Tibial artery (tissue), 4 donors: ENCODE results near the gene MTMR6.

Experiments used
- DNase-seq, 2 donors: peaks; one replicate each; pipeline ENCODE4 v3.0.0-alpha.2; 2019
- H3K27ac ChIP-seq, 2 donors: fragments of 200-600 bp; sonication (generic) in 1 of 2; 1 replicate in 1 of 2; 2 replicates in 1 of 2; pipeline ENCODE4 v1.5.1; 2018 to 2019; ENCODE audit warnings: mild to moderate bottlenecking in 1 of 2
- H3K27me3 ChIP-seq, 2 donors: fragments of 200-600 bp; sonication (generic) in 1 of 2; one replicate each; pipeline versions ENCODE4 v1.5.1 to v1.6.0; 2016 to 2019
- H3K36me3 ChIP-seq, 3 donors: fragments of 200-600 bp; sonication (generic) in 2 of 3; one replicate each; pipeline ENCODE4 v1.5.1; 2016 to 2019; ENCODE audit warnings: mild to moderate bottlenecking in 2 of 3
- H3K4me1 ChIP-seq, 4 donors: fragments of 200-600 bp; sonication (generic) in 2 of 4; 1 replicate in 3 of 4; 2 replicates in 1 of 4; pipeline ENCODE4 v1.5.1; 2016 to 2019
- H3K4me3 ChIP-seq, 2 donors: fragments of 200-600 bp; sonication (generic) in 1 of 2; 1 replicate in 1 of 2; 2 replicates in 1 of 2; pipeline ENCODE4 v1.5.1; 2018 to 2019; ENCODE audit warnings: mild to moderate bottlenecking in 2 of 2
- H3K9me3 ChIP-seq, 3 donors: fragments of 200-600 bp; sonication (generic) in 1 of 3; one replicate each; pipeline ENCODE4 v1.5.1; 2016 to 2019
- CTCF ChIP-seq, 2 experiments: fragments of 200-600 bp in 1 of 2; fragments of 450-650 bp in 1 of 2; IDR thresholded peaks; one replicate each; pipeline ENCODE4 v1.5.1; 2017 to 2019; ENCODE audit warnings: antibody characterized with exemption in 2 of 2, mild to moderate bottlenecking in 1 of 2, moderate library complexity in 1 of 2
- intact Hi-C: fragments of 100-400 bp; cut with DNase I; formaldehyde crosslinking; loops from one replicate; pipeline ENCODE4 v1.15.0; 2023; ENCODE audit warnings: low total_unique reads

The MTMR6 gene

GRCh38 chr13:25215253-25215575 is 72.1 kb downstream of the MTMR6 start:
- H3K4me3 ChIP-seq: no peak overlapping the region
- no peaks in the 10 kb centered on the region for H3K9me3 ChIP-seq
- H3K4me1 ChIP-seq: no peaks in the 10 kb centered on the region
- no peaks in the 10 kb centered on the region for H3K36me3 ChIP-seq
- no peak overlapping the region for H3K27ac ChIP-seq
- no peak for TF ChIP-seq CTCF (IDR thresholded peaks at IDR 0.05)
- H3K27me3 ChIP-seq: no peaks in the 10 kb centered on the region
- DNase-seq: no peak
- intact Hi-C loops: no loop called here

- no peaks in the 10 kb centered on the region for H3K4me1 ChIP-seq
- H3K36me3 ChIP-seq: no peaks in the 10 kb centered on the region
- no peak overlapping the region for H3K27ac ChIP-seq
- H3K4me3 ChIP-seq: no peak overlapping the region
- peak in 1 of 2 donors; percentile 48 for DNase-seq
- no peak for TF ChIP-seq CTCF (IDR thresholded peaks at IDR 0.05)
- intact Hi-C loops: no loop called here
- H3K27me3 ChIP-seq: no peaks in the 10 kb centered on the region
- no peaks in the 10 kb centered on the region for H3K9me3 ChIP-seq
Measured at GRCh38 chr13:25214491-25215252, 72.6 kb downstream of the MTMR6 start.

GRCh38 chr13:25213715-25214114 is 73.6 kb downstream of the MTMR6 start:
- H3K27ac ChIP-seq: no peak overlapping the region
- no peak for TF ChIP-seq CTCF (IDR thresholded peaks at IDR 0.05)
- no peaks in the 10 kb centered on the region for H3K27me3 ChIP-seq
- H3K4me3 ChIP-seq: no peak overlapping the region
- H3K4me1 ChIP-seq: no peaks in the 10 kb centered on the region
- H3K9me3 ChIP-seq: no peaks in the 10 kb centered on the region
- intact Hi-C loops: no loop called here
- no peak for DNase-seq
- no peaks in the 10 kb centered on the region for H3K36me3 ChIP-seq

- no peak overlapping the region for H3K27ac ChIP-seq
- no peaks in the 10 kb centered on the region for H3K4me1 ChIP-seq
- TF ChIP-seq CTCF (IDR thresholded peaks at IDR 0.05): no peak
- no peak overlapping the region for H3K4me3 ChIP-seq
- DNase-seq: no peak
- no peaks in the 10 kb centered on the region for H3K27me3 ChIP-seq
- no peaks in the 10 kb centered on the region for H3K9me3 ChIP-seq
- intact Hi-C loops: no loop called here
- no peaks in the 10 kb centered on the region for H3K36me3 ChIP-seq
Measured at GRCh38 chr13:25210842-25211569, 76.3 kb downstream of the MTMR6 start.

- intact Hi-C loops: no loop called here
- H3K4me1 ChIP-seq: no peaks in the 10 kb centered on the region
- H3K9me3 ChIP-seq: no peaks in the 10 kb centered on the region
- DNase-seq: no peak
- no peaks in the 10 kb centered on the region for H3K36me3 ChIP-seq
- no peak for TF ChIP-seq CTCF (IDR thresholded peaks at IDR 0.05)
- peaks cover 0 to 3% of the 10 kb centered on the region in 2 donors for H3K27me3 ChIP-seq
- no peak overlapping the region for H3K27ac ChIP-seq
- no peak overlapping the region for H3K4me3 ChIP-seq
Measured at GRCh38 chr13:25207291-25207810, 79.9 kb downstream of the MTMR6 start.
